ENCODE measurements around the gene SLC7A5.

Gene SLC7A5

GRCh38 chr16:87847785-87848675 is 21.3 kb downstream of the SLC7A5 start:
- in situ Hi-C loops (cut with MboI; ENCODE audit: low sequenced_read_pairs), result no loop called here

GRCh38 chr16:87847467-87847784 is 21.9 kb downstream of the SLC7A5 start:
- in situ Hi-C loops (cut with MboI; ENCODE audit: low sequenced_read_pairs), result no loop called here

- in situ Hi-C loops (cut with MboI; ENCODE audit: low sequenced_read_pairs), result no loop called here
These were observed 22.4 kb downstream of the SLC7A5 start for GRCh38 chr16:87846705-87847466.

GRCh38 chr16:87845807-87846619 is 23.3 kb downstream of the SLC7A5 start:
- in situ Hi-C loops (cut with MboI; ENCODE audit: low sequenced_read_pairs), result no loop called here

- in situ Hi-C loops (cut with MboI; ENCODE audit: low sequenced_read_pairs), result no loop called here
These were observed 24.1 kb downstream of the SLC7A5 start for GRCh38 chr16:87845213-87845612.

GRCh38 chr16:87844809-87845208 is 24.5 kb downstream of the SLC7A5 start:
- in situ Hi-C loops (cut with MboI; ENCODE audit: low sequenced_read_pairs), result no loop called here

- in situ Hi-C loops (cut with MboI; ENCODE audit: low sequenced_read_pairs), result no loop called here
These were observed 25.1 kb downstream of the SLC7A5 start for GRCh38 chr16:87844120-87844733.

GRCh38 chr16:87843678-87844105 is 25.6 kb downstream of the SLC7A5 start:
- in situ Hi-C loops (cut with MboI; ENCODE audit: low sequenced_read_pairs), result no loop called here

- in situ Hi-C loops (cut with MboI; ENCODE audit: low sequenced_read_pairs), result no loop called here
These were observed 27.0 kb downstream of the SLC7A5 start for GRCh38 chr16:87842209-87842869.

GRCh38 chr16:87841340-87842208 is 27.7 kb downstream of the SLC7A5 start:
- in situ Hi-C loops (cut with MboI; ENCODE audit: low sequenced_read_pairs), result no loop called here

GRCh38 chr16:87840271-87840978 is 28.9 kb downstream of the SLC7A5 start:
- in situ Hi-C loops (cut with MboI; ENCODE audit: low sequenced_read_pairs), result no loop called here

- in situ Hi-C loops (cut with MboI; ENCODE audit: low sequenced_read_pairs), result no loop called here
These were observed 29.6 kb downstream of the SLC7A5 start for GRCh38 chr16:87839542-87840270.

- in situ Hi-C loops (cut with MboI; ENCODE audit: low sequenced_read_pairs), result no loop called here
These were observed 30.4 kb downstream of the SLC7A5 start for GRCh38 chr16:87838643-87839541.

- in situ Hi-C loops (cut with MboI; ENCODE audit: low sequenced_read_pairs), result no loop called here
These were observed 31.5 kb downstream of the SLC7A5 start for GRCh38 chr16:87837627-87838289.

GRCh38 chr16:87836844-87837581 is 32.3 kb downstream of the SLC7A5 start:
- in situ Hi-C loops (cut with MboI; ENCODE audit: low sequenced_read_pairs), result no loop called here

GRCh38 chr16:87836346-87836843 is 32.9 kb downstream of the SLC7A5 start:
- in situ Hi-C loops (cut with MboI; ENCODE audit: low sequenced_read_pairs), result no loop called here

Measured in HL-60/S4 treated with retinoic acid at 250 ng/mL for 4 days and 3 days (cell line).